HL-60 (cell line): ENCODE results near the gene SFI1.

ENCODE experiments used
- POLR2AphosphoS5 ChIP-seq: IDR thresholded peaks from 2 replicates; pipeline ENCODE4 v1.6.1; 2012; ENCODE audit warnings: low read depth
- TF ChIP-seq, protein P1 (sequence below): IDR thresholded peaks from one replicate; pipeline ENCODE4 v1.5.1; 2011; ENCODE audit warnings: low read length, control low read depth, inconsistent platforms; ENCODE audit not compliant: insufficient read depth

DNA sequence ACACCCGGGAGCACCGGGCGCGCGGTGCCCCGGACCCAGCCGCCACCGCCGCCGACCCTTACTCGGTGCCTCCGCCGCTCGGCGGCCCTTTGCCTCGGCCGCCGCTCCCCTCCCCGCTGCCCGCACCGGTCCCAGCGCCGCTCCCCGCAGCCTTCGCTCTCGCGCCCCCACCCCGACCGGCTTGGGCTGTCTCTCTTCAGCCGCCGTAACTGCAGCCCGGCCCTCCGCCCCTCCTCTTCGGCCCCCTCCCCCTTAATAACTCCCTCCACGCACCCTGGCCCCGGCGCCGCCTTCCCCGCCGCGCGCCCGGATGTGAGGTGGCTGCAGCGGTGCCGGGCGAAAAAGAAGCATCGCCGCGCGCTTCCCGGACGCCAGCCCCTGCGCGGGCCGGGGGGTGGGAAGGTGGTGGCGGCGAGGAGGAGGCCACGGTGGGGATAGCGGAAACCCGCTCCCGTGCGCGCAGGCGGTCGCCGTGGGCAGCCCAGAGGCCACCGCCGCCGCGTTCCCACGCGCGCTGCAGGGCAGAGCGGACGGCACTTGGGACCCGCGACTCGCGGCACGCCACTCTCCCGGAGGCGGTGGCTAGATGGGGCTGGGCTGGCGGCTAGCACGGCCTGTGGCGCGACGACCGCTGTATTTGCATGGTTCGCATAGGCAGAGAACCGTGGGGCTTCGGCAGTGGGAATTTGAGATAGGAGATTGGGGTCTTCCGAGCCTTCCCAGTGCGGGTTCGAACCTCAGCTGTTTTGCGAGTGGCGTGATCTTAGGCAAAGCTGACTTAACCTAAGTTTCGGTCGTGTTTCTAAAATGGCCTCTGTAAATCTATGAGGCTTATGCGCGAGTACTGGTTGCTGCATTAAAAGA lies 6.5 kb upstream of the SFI1 start, which contains the start of gene EIF4ENIF1:
- TF ChIP-seq POLR2AphosphoS5 = peak; percentile 18; the same call in 1 of the 2 replicates
- TF ChIP-seq, protein P1, sequence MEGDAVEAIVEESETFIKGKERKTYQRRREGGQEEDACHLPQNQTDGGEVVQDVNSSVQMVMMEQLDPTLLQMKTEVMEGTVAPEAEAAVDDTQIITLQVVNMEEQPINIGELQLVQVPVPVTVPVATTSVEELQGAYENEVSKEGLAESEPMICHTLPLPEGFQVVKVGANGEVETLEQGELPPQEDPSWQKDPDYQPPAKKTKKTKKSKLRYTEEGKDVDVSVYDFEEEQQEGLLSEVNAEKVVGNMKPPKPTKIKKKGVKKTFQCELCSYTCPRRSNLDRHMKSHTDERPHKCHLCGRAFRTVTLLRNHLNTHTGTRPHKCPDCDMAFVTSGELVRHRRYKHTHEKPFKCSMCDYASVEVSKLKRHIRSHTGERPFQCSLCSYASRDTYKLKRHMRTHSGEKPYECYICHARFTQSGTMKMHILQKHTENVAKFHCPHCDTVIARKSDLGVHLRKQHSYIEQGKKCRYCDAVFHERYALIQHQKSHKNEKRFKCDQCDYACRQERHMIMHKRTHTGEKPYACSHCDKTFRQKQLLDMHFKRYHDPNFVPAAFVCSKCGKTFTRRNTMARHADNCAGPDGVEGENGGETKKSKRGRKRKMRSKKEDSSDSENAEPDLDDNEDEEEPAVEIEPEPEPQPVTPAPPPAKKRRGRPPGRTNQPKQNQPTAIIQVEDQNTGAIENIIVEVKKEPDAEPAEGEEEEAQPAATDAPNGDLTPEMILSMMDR = no peak
